A172 (cell line): ENCODE measurements around the gene TTYH3. TPM values are rescaled to one million over a fixed set of nuclear protein-coding genes. Genes with fewer than 3 reads are reported as not detected.
A peak's percentile ranks its signal among the peaks of the same experiment; 100 is the strongest.

Source experiments
- DNase-seq: peaks from one replicate; pipeline ENCODE4 v3.0.0-alpha.2; 2015; ENCODE audit warnings: low spot score
- total RNA-seq: library from RNA; depleted of rRNA; stranded (reverse); fragments of >200 nt; shearing (Covaris generic); gene quantifications from 2 replicates; pipeline ENCODE4 v1.2.3, GENCODE V29; 2014

TTYH3 gene
- total RNA-seq, 1 experiment from 2014 or later, result 42.4 TPM

DNA sequence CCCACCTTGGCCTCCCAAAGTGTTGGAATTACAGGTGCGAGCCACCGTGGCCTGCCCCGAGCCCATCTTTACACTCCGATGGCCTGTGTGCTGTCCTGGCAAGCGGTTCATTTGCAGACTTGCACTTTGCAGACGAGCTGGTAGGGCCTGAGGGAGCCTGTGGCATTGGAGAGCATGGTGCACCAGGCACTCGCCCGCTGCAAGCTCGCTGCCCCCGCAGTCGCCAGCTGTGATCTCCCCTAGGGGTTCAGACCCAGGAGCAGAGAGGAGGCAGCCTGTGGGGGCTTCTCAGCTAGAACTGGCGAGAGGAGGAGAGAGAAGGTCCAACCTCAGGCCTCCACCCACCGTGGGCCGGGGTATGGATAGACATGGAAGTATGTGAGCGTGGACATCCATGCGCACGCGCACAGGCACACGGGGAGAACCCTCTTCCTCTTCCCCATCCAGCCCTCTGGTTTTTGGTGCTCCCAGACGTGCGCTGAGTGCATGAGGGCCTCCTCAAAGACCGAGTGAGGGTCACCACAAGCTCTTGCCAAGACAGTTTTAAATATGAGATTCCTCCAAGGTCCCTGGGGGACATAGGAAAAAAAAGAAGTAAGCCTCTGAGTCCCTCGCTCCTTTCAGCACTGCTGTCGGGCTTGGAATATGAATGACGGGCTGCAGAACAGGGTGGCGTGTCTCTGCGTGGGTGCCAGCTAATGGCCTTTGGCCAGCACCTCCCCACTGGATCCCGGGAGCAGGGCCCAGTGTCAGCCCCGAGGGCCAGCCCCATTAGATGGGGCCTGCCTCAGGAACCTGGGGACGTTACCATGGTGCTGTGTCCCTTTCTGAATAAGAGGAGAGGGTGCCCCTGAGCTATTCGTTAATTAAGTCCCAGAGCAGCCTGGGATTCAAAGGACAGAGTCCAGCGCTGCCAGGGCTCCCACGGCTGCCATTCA, 15.1 kb upstream of the TTYH3 start:
- DNase-seq, result no peak

DNA sequence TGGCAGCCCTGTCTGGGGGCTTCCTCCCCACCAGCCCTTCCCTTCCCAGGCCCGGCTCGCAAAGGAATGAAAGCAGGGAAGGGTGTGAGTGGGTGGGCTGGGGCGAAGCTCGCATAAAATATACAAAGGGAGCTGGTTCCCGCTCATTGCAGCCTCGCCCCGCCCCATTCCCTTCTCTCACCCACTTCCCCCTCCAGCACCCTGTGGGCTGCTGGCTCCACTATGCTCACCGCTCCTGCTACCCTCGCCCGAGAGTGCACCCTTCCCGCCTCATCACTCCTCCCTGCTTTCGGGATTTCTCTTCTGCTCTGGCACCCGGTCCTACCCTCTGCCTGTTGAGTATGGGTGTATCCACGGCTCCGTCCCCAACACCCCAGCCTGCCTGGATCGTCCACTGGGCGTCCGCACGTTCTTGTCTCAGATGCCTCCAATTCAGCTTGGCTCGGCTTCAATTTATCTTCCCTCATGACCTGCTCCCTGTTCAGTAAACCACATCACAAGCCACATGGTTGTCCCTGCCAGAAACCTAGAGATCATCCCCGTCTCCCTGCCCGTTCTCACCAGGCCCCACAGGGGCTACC, 14.4 kb upstream of the TTYH3 start:
- no peak for DNase-seq

DNA sequence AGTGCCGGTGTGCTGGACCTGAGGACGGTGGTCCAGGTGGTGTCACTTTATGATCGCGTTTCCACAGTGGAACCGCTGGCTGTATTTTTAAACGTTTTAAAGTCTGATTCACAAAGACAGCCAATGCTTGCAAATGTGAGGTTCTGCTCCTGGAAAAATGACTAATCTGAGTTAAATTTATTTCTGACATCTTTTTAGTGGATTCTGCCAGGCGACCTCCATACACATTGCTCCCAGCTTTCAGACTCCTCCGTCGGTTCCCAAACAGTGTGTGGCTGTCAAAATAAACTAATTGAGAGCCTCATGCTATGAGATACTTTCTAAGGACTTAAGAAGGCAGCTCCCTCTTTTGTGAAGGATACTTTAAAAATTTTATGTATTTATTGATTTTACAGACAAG, 12.7 kb upstream of the TTYH3 start:
- no peak for DNase-seq

DNA sequence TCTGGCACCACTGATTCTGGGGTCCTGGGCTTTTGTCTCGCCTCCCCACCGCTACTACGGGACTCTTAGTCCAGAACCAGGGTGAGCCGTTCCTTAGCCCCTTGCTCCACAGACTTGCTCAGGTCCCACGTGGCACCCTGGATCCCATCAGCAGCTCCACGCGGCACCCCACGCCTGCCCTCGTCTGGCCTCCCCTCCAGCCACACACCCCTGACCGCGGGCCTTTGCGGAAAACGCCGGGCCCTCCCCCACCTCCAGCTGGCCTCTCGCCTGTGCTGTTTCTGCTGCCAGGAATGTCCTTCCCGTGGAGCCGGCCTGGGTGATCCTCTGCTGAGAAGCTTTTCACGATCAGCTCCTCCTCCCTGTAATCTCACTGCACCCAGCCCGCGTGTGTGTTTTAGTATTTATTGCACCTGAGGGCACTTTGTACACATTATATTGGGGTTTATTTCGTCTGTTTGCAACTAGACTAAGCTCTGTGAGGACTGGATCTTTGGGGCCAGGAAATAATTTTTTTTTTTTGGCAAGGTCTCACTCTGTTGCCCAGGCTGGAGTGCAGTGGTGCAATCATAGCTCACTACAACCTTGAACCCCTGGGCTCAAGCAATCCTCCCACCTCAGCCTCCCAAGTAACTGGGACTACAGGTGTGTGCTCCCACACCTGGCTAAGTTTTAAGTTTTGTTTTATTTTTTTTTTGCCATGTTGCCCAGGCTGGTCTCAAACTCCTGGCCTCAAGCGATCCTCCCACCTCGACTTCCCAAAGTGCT, 10.5 kb upstream of the TTYH3 start:
- DNase-seq, result no peak

DNA sequence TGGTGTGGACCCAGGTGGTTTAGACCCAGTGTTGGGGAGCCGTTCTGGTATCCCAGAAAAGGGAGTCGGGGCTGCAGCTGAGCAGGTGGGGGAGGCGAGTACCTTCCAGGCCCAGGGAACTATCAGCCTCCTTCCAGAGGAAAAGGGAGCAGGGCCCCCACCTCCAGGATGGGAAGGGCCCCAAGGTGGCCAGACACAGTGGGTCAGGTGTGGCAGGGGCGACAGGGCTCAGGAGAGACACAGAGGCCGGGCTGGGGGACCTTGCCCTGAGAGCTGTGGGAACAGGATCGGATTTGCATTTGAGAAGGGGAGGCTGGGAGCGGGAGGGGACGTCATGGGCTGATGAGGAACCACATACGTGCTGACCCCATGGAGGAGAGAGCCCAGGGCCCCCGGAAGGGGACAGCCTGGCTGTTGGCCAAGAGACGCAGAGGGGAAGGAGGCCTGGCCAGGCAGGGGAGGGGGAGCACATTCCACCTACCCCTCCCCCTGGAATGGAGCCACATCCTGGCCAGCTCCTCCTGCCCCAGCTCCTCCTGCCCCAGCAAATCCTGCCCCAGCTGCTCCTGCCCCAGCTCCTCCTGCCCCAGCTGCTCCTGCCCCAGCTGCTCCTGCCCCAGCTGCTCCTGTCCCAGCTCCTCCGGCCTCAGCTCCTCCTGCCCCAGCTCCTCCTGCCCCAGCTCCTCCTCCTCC, 9.7 kb upstream of the TTYH3 start:
- no peak for DNase-seq

DNA sequence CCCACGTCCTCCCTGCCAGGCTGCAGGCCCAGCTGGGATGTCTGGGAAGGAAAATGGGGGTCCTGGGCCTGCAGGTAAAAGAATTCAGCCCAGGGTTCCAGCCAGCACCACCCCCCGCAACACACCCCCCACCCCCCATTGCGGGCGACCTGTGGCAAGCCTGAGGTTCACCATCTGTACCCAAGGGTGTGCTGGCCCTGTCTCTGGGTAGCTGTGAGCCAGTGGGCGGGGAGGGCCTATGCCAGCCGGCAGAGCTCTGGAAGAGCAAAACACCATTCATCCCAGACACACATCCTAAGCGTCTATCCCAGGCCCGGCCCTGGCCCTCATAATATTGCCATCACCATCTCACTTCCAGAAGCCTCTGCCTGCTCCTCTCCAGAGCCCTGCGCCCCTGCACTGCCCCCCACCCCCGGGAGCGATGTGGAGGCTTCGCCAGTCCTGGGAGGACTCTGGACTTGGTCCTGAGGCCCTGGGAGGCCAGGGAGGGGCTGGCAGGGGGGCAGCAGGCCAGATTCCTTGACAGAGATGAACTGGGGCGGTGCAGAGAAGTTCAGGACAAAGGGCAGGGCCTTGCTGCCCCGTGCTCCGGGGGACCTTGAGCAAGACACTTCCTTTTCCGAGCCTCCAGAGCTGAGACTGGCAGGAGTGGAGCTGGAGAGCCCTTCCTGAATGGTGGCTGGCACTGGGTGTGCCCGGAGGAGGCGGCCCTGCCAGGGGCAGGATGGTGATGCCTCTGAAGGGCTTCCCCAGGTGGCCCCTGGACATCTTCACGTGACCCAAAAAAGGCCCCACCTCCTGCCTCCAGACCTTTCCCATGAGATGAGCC, 8.7 kb upstream of the TTYH3 start:
- no peak for DNase-seq

DNA sequence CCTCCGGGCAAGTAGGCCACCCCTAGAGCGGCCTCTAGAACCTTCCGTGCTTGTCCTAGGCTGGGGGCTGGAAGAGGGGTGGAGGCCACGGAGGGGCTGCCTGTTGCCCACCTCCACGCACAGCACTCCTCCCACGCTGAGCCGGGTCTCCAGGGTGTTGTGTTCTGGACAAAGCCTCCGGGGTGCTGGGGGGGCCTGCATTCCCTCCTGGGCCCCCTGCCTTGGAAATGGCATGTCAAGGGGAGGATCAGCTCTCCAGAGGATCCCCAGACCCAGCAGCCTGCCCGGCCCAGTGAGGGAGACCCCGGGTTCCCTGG, 8.1 kb upstream of the TTYH3 start:
- DNase-seq, result no peak

DNA sequence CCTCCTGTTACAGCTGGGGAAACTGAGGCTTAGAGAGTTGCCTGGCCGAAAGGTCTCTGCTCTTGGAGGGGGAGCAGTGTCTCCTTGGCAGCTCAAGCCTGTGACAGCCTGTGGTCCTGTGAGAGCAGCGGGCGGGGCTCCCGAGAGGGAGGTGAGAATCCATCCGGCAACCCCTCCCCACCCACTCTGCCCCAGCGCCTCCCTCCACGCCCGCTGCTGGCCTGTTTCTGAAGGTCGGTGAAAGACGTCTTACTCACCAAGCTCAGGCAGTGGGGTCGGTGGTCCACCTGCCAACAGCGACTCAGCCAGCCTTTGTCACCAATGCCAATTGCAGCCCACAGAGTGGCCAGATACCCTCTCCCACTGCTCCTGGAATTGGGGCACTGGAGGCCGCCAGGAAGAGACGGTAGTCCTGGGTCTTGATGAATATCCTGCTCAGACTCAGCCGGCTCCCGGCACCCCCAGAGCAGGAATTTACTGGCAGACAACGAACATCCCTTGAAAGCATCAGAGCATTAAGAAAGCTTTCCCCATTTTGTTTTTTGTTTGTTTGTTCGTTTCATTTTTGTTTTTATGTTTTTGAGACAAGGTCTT, 7.4 kb upstream of the TTYH3 start:
- peak; percentile 68 for DNase-seq

DNA sequence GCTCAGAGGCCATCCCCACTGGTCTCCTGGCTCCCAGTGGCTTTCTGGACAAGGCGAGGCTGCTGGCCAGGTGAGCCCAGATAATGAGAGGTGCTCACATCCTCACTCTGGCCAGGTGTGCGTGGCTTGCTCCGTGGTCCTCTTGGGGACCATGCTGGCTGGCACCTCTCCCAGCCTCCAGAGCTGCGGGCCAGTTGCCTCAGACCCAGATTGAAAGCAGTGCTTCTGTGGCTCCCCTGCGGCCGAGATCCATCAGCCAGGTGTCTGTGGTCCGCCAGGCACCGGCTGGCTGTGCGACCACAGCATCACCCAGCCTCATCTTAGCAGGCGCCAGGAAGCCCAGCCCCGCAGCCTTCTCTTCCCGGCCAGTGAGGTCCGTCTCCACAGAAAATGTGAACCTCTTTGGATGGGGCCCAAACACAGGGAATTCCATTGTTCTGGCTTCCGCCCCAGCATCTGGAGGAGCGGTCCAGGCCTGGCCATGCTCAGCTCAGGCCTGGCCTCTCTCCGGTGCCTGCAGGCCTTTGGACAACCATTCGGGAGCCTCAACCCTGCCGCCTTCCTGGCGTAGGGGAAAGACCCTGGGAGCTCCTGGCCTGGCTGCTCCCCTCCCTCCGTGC, 5.2 kb upstream of the TTYH3 start:
- no peak for DNase-seq

DNA sequence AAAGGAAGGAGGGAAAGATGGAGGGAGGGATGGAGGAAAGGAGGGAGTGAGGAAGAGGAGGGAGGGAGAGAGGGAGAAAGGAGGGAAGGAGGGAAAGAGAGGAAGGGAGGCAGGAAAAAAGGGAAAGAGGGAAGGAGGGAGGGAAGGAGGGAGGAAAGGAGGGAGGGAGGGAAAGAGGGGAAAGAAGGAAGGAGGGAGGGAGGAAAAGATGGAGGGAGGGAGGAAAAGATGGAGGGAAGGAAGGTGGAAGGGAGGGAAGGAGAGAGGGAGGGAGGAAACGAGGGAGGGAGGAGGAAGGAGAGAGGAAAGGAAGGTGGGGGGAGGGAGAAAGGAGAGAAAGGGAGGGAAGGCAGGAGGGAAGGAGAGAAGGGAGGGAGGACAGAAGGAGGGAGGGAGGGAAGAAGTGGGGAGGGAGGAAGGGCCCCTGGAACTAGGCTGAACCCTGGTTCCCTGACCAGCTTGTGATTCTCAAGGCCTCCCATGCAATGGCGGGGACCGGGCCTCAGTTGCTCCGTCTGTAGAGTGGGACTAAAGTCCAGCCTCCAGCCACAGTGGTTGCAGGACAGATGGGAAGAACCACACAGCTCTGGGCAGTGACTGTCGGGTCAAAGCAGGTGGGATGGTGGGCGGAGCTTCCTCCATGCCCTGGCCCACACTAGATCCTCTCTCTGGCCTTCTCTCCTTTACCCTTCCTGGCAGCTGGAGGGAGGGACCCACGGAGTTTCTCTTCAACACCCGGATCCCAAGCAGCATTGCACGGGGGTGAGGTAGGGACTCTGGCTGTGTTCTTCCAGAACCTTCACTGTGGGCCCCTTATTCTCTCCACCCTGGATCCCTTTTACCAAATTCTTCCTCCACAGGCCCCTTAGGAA, 4.3 kb upstream of the TTYH3 start:
- no peak for DNase-seq

DNA sequence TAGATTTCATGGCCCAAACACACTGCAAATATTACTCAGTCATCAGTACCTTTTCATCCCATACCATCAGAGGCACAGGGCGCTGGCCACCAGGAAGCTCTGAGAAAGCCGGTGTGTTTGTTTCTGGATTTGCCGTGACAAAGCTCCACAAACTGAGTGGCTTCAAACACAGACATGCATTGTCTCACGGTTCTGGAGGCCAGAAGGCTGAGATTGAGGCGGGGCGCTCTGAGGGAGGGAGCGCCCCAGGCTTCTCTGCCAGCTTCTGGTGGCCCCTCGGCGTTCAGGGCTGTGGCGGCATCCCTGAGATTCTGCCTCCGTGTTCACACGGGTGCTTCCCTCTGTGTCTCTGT, 3.7 kb upstream of the TTYH3 start:
- DNase-seq, result no peak

DNA sequence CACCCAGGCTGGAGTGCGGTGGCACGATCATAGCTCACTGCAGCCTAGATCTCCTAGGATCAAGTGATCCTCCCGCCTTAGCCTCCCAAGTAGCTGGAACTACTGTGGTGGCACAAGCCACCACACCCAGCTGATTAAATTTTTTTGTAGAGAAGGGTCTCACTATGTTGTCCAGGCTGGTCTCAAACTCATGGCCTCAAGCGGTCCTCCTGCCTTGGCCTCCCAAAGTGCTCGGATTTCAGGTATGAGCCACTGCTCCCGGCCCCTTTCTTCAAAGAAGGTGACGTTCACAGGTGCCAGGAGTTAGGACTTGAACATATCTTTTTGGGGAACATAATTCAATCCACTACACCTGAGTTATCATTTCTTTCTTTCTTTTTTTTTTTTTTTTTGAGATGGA, 2.9 kb upstream of the TTYH3 start:
- no peak for DNase-seq

DNA sequence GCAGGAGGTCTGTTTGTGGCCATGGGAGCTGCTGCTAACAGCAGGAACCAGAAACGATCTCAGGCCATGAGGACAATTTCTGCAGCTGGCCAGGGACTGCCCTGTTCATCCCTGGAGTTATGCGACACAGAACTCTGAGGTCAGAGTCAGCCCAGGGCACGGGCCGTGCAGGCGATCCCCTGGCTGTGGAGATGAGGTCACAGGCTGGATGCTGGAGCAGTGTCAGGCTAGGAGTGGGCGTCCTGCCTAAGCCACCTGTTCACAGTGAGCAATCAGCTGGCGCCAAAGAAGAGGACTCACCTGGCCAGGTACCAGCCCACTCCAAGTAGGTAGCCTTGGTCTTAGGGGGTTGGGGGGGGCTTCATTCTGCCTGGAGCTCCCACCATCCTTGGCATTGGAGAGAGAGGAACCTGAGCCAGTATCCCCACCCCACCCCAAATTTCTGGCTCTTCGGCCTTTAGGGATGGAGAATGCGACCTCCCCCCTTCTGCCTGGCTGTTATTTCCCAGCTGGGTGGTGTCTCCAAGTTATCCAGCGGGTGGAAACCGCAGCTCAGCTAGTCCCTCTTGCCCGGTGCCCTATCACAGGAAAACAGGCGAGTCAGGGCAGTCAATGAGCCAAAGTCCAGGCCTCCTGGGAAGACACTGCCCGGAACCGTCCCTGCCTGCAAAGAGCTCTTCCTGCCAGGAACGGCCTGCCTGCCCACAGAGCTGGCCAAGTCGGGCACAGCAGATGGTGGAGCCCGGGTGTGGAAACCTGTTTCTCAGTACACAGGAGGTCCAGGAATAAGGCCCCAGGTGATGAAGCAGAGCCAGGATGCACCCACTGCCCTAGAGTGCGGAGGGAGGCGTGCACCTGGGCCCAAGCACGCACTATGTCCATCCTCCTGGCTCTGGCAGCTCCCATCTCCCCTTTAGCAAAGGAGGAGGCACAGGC, 1.8 kb upstream of the TTYH3 start:
- peak; percentile 66 for DNase-seq

DNA sequence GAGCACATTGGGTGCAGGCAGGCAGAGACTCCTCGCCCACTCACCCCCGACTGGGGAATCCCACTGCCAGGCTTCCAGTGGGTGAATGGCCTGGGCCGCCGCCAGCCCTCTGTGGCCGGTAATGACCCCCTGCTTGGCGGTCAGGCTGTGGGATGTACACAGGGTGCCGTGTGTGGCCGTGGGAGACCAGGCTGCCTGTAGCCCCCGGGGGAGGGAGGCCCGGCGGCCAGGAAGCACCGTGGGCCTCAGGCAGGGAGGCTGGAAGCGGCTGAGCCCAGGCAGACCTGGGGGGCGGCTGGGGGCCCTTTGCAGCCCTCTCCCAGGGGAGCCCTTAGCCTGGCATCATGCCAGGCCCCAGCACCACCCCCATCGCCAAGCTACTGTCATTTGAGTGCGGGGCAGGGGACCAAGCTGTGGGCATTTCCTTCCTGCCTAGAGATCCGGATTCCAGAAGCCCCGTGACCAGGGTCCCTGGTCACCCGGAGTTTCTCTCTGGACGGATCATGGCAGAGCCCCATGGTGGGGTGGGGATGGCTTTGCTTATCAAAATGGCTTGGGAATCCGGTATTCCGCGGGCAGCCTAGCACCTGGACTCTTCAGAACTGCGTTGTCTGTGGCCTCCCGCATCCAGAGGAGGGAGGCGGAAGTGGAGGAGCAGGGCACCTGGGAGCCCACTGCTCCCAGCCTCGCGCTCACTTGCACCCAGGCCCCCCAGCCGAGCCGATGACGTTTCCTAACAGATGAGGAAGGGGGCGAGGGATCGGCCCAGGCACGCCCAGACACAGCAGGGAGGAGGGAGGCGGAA, 1.1 kb downstream of the TTYH3 start:
- DNase-seq, result peak; percentile 82

DNA sequence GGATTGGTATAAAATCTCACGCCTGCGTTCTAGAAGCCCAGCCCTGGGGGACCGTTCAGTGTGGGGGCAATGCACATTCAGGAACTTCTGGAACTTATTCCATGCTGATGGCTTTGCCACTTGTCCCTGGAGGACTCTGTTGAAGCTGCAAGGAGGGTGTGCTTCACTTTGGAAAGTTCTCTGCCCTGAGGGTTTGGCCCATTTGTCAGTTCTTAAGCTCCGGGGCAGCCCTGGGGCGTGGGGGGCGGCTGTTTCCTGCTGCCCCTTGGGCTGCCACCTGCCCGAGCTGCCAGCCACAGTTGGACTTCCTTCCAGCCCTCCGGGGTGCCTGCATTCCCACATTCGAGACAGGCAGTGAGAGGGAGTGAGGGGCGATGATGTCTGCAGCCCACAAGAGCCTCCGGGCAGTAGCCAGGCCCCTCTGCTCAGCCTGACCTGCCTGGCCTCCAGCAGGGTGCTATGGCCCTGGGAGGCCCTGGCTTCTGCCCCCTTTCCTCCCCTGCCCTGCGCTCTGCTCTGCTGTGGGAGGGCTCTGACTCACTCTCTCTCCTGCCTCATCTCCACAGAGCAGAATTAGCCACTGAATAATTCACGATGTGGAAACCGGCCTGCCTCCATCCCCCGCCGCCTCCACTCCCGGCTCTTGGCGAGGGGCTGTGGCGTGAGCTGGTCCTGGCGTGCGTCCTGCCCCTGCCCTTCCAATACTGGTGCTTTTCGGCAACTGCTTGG, 1.9 kb downstream of the TTYH3 start:
- DNase-seq, result peak; percentile 89

DNA sequence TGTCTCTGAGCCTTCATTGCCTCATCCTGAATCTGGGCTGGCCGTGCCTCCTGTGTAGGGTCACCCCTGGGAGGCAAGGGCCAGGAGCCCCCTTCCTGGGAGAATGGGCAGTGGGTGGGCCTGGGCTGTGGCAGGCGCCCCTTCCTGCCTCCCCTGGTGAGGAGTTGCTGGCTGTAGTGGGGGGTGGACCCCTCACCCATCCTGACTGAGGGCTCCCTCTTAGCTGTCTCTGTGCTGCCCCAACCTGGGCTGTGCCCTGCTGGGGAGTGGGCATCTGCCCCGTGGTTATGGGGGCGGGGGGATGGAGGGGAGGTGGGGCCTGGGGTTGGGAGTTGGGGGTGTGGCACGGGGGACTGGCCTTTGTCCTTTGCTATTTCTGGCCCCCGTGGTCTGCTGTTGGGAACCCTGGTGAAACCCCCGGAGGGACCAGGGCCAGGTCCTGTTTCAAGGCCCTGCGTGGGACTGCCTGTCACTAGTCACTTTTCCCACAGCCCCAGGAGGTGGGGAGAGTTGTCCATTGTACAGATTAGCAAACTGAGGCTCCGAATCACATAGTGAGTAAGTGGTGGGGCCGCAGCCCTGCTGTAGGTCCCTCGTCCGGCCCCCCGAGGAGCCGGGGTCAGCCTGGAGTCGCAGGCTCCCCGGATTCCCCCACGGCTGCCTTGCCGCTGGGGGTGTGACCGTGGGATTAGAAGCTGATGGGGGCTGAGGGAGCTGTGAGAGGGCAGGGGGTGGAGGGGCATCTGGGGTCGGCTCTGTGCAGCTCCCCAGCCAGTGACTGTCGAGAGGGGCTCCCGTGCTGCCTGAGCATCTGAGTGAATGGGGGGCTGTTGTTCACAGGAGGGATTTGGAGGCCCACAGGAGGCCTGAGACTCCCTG, 2.7 kb downstream of the TTYH3 start:
- no peak for DNase-seq
